ENCODE measurements around the gene BMP2K. TPM values are rescaled to one million over a fixed set of nuclear protein-coding genes. Genes with fewer than 3 reads are reported as not detected.

The BMP2K gene
- total RNA-seq, 2 donors from 2014 or later = 43.6 to 52.6 TPM

GRCh38 chr4:78930016-78930629 lies 154.0 kb downstream of the BMP2K start:
- peaks cover 14% of the 10 kb centered on the region for H3K36me3 ChIP-seq

DNA sequence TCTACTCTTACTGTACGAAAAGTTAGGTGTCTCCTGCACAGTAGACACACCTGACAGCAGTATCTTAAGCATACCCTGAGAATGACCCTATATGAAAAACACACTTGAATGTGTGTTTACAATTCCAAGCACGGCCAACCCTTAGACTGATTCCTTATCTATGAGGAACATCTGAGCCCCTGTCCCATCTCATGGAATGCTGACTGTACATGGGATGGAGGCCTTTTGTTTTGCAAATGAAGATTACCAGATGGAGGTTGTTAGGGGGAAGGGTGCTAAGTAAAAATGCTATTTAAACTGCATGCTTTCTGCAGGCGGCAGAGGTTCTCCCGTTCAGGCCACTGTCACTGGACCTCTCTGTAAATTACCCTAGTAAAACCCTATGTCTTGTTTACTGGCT lies 160.8 kb downstream of the BMP2K start:
- no peak overlapping the region for H3K4me3 ChIP-seq
- TF ChIP-seq, protein P1, sequence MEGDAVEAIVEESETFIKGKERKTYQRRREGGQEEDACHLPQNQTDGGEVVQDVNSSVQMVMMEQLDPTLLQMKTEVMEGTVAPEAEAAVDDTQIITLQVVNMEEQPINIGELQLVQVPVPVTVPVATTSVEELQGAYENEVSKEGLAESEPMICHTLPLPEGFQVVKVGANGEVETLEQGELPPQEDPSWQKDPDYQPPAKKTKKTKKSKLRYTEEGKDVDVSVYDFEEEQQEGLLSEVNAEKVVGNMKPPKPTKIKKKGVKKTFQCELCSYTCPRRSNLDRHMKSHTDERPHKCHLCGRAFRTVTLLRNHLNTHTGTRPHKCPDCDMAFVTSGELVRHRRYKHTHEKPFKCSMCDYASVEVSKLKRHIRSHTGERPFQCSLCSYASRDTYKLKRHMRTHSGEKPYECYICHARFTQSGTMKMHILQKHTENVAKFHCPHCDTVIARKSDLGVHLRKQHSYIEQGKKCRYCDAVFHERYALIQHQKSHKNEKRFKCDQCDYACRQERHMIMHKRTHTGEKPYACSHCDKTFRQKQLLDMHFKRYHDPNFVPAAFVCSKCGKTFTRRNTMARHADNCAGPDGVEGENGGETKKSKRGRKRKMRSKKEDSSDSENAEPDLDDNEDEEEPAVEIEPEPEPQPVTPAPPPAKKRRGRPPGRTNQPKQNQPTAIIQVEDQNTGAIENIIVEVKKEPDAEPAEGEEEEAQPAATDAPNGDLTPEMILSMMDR (IDR thresholded peaks at IDR 0.05) = no peak
- H3K27me3 ChIP-seq = no peaks in the 10 kb centered on the region
- H3K9me3 ChIP-seq = no peaks in the 10 kb centered on the region
- DNase-seq (ENCODE audit: low spot score) = no peak
- H3K27ac ChIP-seq = no peak overlapping the region
- no peaks in the 10 kb centered on the region for H3K36me3 ChIP-seq
- H3K4me1 ChIP-seq = peaks cover 0 to 22% of the 10 kb centered on the region in 2 donors

More at GRCh38 chr4:78930016-78930629, 154.0 kb downstream of the BMP2K start:
- no peaks in the 10 kb centered on the region for H3K9me3 ChIP-seq
- H3K27ac ChIP-seq = no peak overlapping the region
- TF ChIP-seq, protein P1 (IDR thresholded peaks at IDR 0.05) = no peak
- H3K4me1 ChIP-seq = no peaks in the 10 kb centered on the region
- H3K4me3 ChIP-seq = no peak overlapping the region
- no peak for DNase-seq (ENCODE audit: low spot score)
- H3K27me3 ChIP-seq = no peaks in the 10 kb centered on the region

- Histone ChIP-seq H3K27me3 (no peaks in the 10 kb centered on the region), H3K36me3 (no peaks in the 10 kb centered on the region), H3K9me3 (no peaks in the 10 kb centered on the region), H3K27ac (no peak overlapping the region), H3K4me3 (peak overlapping the region in 1 of 2 donors; percentile 77), H3K4me1 (peaks cover 0 to 22% of the 10 kb centered on the region in 2 donors)
- TF ChIP-seq, protein P1 (IDR thresholded peaks at IDR 0.05) = no peak
- no peak for DNase-seq (ENCODE audit: low spot score)
Measured at GRCh38 chr4:78937837-78938236, 161.7 kb downstream of the BMP2K start.

GRCh38 chr4:78938474-78938867 lies 162.3 kb downstream of the BMP2K start:
- Histone ChIP-seq H3K36me3 (no peaks in the 10 kb centered on the region), H3K4me3 (peak overlapping the region; percentile 77 to 84), H3K4me1 (peaks cover 0 to 22% of the 10 kb centered on the region in 2 donors), H3K9me3 (no peaks in the 10 kb centered on the region), H3K27ac (peak overlapping the region; percentile 71 to 78), H3K27me3 (no peaks in the 10 kb centered on the region)
- TF ChIP-seq, protein P1 (IDR thresholded peaks at IDR 0.05) = no peak
- no peak for DNase-seq (ENCODE audit: low spot score)

DNA sequence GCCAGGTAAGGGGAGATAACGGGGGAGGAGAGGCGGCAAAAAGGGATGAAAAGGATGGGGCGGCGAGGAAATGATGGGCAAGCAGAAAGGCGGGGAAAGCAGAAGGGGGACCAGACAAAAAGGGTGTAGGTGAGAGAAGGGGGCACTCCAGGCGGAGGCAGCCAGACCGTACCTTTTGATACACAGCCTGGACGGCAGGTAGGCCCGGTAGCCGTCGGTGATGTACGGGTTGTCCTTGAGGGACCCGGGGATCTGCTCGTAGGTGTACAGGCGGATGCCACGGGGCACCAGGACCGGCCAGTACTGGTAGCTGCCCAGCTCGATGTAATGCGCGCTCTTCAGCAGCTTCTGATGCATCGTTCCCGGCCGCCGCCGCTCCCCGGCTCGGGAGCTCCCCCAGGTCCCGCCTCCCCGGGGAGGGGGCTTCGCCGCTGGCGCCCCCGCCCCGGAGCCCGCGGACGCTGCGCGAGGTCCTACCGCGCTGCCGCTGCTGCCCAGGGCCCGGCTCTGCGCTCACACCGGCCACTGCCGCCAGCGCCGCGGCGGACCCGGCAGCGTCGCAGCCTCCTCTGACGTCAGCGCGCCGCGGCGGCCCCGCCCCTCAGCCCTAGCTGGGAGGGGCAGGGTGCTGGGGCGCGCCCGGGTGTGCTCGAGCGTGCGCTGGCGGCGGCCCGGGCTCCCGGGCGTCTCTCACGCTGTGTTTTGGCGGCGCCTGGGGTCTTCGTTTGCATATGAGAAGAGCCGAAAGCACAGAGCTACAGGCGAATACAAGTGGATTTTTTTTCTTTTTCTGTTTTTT lies 162.9 kb downstream of the BMP2K start, which contains the start of gene PAQR3:
PAQR3 (minus strand) TSS at position 571 of the 799 bp plus-strand sequence; CDS start at position 357, 214 bp downstream.
- H3K27me3 ChIP-seq = no peaks in the 10 kb centered on the region
- TF ChIP-seq, protein P1 (IDR thresholded peaks at IDR 0.05) = no peak
- H3K4me1 ChIP-seq = peaks cover 0 to 22% of the 10 kb centered on the region in 2 donors
- H3K9me3 ChIP-seq = no peaks in the 10 kb centered on the region
- peak within 1 kb of the TSS; percentile 77 to 84 for H3K4me3 ChIP-seq
- peak within 1 kb of the TSS; percentile 71 to 78 for H3K27ac ChIP-seq
- DNase-seq (ENCODE audit: low spot score) = peak; percentile 73
- H3K36me3 ChIP-seq = no peaks in the 10 kb centered on the region

Data from right atrium auricular region (tissue), 2 donors.